Ishikawa (cell line): ENCODE results near the gene SWT1.

Source experiments
- CEBPB ChIP-seq: IDR thresholded peaks from 2 replicates; pipeline ENCODE4 v1.6.1; 2012
- CREB1 ChIP-seq: IDR thresholded peaks from 2 replicates; pipeline ENCODE4 v1.6.1; 2012; ENCODE audit warnings: low read depth
- EGR1 ChIP-seq: IDR thresholded peaks from 2 replicates; pipeline ENCODE4 v1.6.1; 2012
- EP300 ChIP-seq: IDR thresholded peaks from 2 replicates; pipeline ENCODE4 v1.6.1; 2012; ENCODE audit warnings: borderline replicate concordance
- FOXM1 ChIP-seq: IDR thresholded peaks from 2 replicates; pipeline ENCODE4 v1.6.1; 2012; ENCODE audit warnings: low read depth, borderline replicate concordance
- MAX ChIP-seq: IDR thresholded peaks from 2 replicates; pipeline ENCODE4 v1.6.1; 2012
- NFIC ChIP-seq: IDR thresholded peaks from 2 replicates; pipeline ENCODE4 v1.6.1; 2012
- RAD21 ChIP-seq: IDR thresholded peaks from 2 replicates; pipeline ENCODE4 v1.6.1; 2012; ENCODE audit warnings: low read depth
- TAF1 ChIP-seq: IDR thresholded peaks from 2 replicates; pipeline ENCODE4 v1.6.1; 2012; ENCODE audit warnings: low read depth, mild to moderate bottlenecking
- TCF12 ChIP-seq: IDR thresholded peaks from 2 replicates; pipeline ENCODE4 v1.6.1; 2012; ENCODE audit warnings: low read depth
- TEAD4 ChIP-seq: IDR thresholded peaks from 2 replicates; pipeline ENCODE4 v1.6.1; 2012
- USF1 ChIP-seq: IDR thresholded peaks from 2 replicates; pipeline ENCODE4 v1.6.1; 2012
- YY1 ChIP-seq: IDR thresholded peaks from 2 replicates; pipeline ENCODE4 v1.6.1; 2012; ENCODE audit warnings: low read depth
- ZBTB7A ChIP-seq: IDR thresholded peaks from 2 replicates; pipeline ENCODE4 v1.6.1; 2012; ENCODE audit warnings: low read depth
- TF ChIP-seq, protein P1 (sequence below): IDR thresholded peaks from 2 replicates; pipeline ENCODE4 v1.6.1; 2012; ENCODE audit warnings: low read depth, mild to moderate bottlenecking

The SWT1 gene

DNA sequence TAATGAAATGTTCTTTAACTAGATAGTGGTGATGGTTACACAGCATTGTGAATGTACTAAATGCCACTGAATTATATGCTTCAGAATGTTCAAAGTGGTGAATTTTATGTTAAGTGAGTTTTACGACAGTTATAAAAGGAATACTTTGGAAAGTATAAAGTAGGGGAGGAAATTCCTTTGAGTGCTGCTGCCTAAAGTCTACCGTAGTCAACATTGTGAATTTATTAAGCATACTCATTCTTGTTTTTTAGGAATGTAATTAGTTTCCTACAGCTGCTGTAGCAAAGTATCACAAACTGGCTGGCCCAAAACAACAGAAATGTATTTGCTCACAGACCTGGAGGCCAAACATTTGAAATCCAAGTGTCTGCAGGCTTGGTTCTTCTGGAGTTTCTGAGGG is 73.0 kb downstream of the SWT1 start:
- no peak for TF ChIP-seq FOXM1
- no peak for TF ChIP-seq TCF12
- TF ChIP-seq YY1 = no peak
- TF ChIP-seq TAF1 = no peak
- no peak for TF ChIP-seq CEBPB
- no peak for TF ChIP-seq EP300
- TF ChIP-seq RAD21 = no peak
- no peak for TF ChIP-seq TEAD4
- no peak for TF ChIP-seq EGR1
- TF ChIP-seq, protein P1, sequence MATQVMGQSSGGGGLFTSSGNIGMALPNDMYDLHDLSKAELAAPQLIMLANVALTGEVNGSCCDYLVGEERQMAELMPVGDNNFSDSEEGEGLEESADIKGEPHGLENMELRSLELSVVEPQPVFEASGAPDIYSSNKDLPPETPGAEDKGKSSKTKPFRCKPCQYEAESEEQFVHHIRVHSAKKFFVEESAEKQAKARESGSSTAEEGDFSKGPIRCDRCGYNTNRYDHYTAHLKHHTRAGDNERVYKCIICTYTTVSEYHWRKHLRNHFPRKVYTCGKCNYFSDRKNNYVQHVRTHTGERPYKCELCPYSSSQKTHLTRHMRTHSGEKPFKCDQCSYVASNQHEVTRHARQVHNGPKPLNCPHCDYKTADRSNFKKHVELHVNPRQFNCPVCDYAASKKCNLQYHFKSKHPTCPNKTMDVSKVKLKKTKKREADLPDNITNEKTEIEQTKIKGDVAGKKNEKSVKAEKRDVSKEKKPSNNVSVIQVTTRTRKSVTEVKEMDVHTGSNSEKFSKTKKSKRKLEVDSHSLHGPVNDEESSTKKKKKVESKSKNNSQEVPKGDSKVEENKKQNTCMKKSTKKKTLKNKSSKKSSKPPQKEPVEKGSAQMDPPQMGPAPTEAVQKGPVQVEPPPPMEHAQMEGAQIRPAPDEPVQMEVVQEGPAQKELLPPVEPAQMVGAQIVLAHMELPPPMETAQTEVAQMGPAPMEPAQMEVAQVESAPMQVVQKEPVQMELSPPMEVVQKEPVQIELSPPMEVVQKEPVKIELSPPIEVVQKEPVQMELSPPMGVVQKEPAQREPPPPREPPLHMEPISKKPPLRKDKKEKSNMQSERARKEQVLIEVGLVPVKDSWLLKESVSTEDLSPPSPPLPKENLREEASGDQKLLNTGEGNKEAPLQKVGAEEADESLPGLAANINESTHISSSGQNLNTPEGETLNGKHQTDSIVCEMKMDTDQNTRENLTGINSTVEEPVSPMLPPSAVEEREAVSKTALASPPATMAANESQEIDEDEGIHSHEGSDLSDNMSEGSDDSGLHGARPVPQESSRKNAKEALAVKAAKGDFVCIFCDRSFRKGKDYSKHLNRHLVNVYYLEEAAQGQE = no peak
- TF ChIP-seq NFIC = no peak
- TF ChIP-seq ZBTB7A = no peak
- TF ChIP-seq MAX = no peak

GRCh38 chr1:185232874-185233273 is 75.9 kb downstream of the SWT1 start:
- no peak for TF ChIP-seq TEAD4
- TF ChIP-seq USF1 = no peak
- no peak for TF ChIP-seq CREB1
- no peak for TF ChIP-seq ZBTB7A
- no peak for TF ChIP-seq FOXM1

DNA sequence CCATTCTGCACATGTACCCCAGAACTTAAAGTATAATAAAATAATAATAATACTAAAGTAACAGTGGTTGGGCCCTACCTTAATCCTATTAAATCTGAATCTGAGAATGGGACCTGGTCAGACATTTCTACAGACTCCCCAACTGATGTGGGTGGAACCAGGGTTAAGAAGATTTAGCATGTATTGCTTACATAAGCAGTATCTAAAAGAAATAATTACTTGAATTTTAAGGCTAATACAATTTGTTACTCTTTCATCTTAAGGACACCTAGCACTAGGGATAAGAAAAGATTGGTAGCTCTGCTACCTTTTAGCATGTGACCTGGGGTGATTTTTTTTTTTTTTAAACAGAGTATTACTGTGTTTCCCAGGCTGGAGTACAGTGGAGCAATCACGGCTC is 80.7 kb downstream of the SWT1 start:
- no peak for TF ChIP-seq RAD21
- no peak for TF ChIP-seq TAF1
- TF ChIP-seq, protein P1 = no peak
- no peak for TF ChIP-seq USF1
- no peak for TF ChIP-seq EP300
- no peak for TF ChIP-seq CREB1
- no peak for TF ChIP-seq TEAD4
- no peak for TF ChIP-seq FOXM1
- no peak for TF ChIP-seq MAX
- no peak for TF ChIP-seq TCF12
- TF ChIP-seq NFIC = no peak
- no peak for TF ChIP-seq EGR1
- no peak for TF ChIP-seq ZBTB7A
- TF ChIP-seq CEBPB = no peak
- TF ChIP-seq YY1 = no peak

DNA sequence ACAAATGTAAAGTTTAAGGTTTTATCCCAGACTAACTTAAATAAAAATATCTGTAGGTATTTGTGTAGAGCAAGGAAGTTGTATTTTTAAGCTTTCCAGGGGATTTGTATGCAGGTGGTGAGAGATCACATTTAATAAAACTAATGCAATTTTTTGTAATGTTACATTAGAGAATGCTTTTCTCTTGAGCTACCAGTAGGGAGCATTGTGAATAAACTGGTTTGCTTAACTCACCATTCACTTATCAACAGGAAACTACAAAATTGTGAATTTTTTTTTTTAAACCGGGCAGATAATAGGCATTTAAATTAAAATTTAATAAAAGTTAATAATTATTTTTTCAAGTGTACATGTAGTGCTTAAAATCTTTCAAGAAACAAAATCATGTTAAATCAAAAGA is 81.5 kb downstream of the SWT1 start:
- TF ChIP-seq MAX (no peak), TAF1 (no peak), EP300 (no peak), FOXM1 (no peak), RAD21 (peak; percentile 34; the same call in 1 of the 2 replicates)

GRCh38 chr1:185239861-185240260 is 82.9 kb downstream of the SWT1 start:
- no peak for TF ChIP-seq ZBTB7A
- TF ChIP-seq CREB1 = no peak
- no peak for TF ChIP-seq CEBPB
- TF ChIP-seq RAD21 = no peak
- no peak for TF ChIP-seq FOXM1
- TF ChIP-seq, protein P1 = no peak
- no peak for TF ChIP-seq YY1
- no peak for TF ChIP-seq MAX
- TF ChIP-seq EGR1 = no peak
- no peak for TF ChIP-seq TAF1
- no peak for TF ChIP-seq USF1
- no peak for TF ChIP-seq NFIC
- TF ChIP-seq TEAD4 = no peak
- TF ChIP-seq EP300 = no peak
- TF ChIP-seq TCF12 = no peak
